ENCODE results near the gene CIAO1. TPM values are rescaled to one million over a fixed set of nuclear protein-coding genes. Genes with fewer than 3 reads are reported as not detected.

CIAO1 gene
- total and polyA plus RNA-seq, 2 of the 8 experiments (the other 6 are each of a cell fraction or from before 2014, with no cell fraction given) = 63.7 to 99.2 TPM

- no peaks in the 10 kb centered on the region for H3K23me2 ChIP-seq (ENCODE audit: low read depth, low read length)
- H3K18ac ChIP-seq (ENCODE audit: extremely low read depth, low read length) = no peak overlapping the region
- H3K14ac ChIP-seq (ENCODE audit: insufficient read length) = no peak overlapping the region
- no peak overlapping the region for H2BK120ac ChIP-seq (replicated peaks; ENCODE audit: low read depth, low read length)
- no peak overlapping the region for H3K23ac ChIP-seq (ENCODE audit: insufficient read length)
- no peaks in the 10 kb centered on the region for H3K27me3 ChIP-seq (replicated peaks in 1 of 4; ENCODE audit: control insufficient read depth in 3 of 4, extremely low read depth in 1 of 4, insufficient read depth in 3 of 4, low read length in 3 of 4)
- no peak overlapping the region for H3K4me3 ChIP-seq (ENCODE audit: extremely low read depth in 1 of 4, insufficient read depth in 2 of 4, low read depth in 3 of 4, low read length in 4 of 4)
- H4K20me1 ChIP-seq (replicated peaks in 1 of 2; ENCODE audit: control insufficient read depth in 1 of 2, insufficient read depth in 2 of 2, low read length in 2 of 2) = no peaks in the 10 kb centered on the region
- H3K36me3 ChIP-seq (ENCODE audit: control insufficient read depth in 2 of 4, insufficient read depth in 4 of 4, low read length in 3 of 4) = no peaks in the 10 kb centered on the region
- POLR2A ChIA-PET (ENCODE audit: partially characterized antibody) = no interaction called here
- no peak overlapping the region for H4K5ac ChIP-seq (ENCODE audit: insufficient read length, low read depth, low read length)
- H3K9me3 ChIP-seq (ENCODE audit: insufficient read depth in 2 of 2, low read depth in 1 of 2, low read length in 1 of 2) = no peaks in the 10 kb centered on the region
- DNase-seq (ENCODE audit: low read depth in 1 of 2, low spot score in 2 of 2) (no peak), FAIRE-seq (no peak)
- no peak overlapping the region for H4K91ac ChIP-seq (replicated peaks; ENCODE audit: insufficient read length, low read length)
- H4K8ac ChIP-seq (ENCODE audit: extremely low read depth, insufficient read depth, low read length) = no peak overlapping the region
- no peak overlapping the region for H3K9ac ChIP-seq (replicated peaks in 1 of 4; ENCODE audit: extremely low read depth in 1 of 4, low read depth in 3 of 4, low read length in 3 of 4)
- no peak overlapping the region for H2AFZ ChIP-seq (ENCODE audit: low read length)
- no peak overlapping the region for H2BK15ac ChIP-seq (ENCODE audit: low read length)
- WGBS, 2 experiments (ENCODE audit: extremely low coverage in 1 of 2, insufficient coverage in 1 of 2, insufficient read length in 1 of 2, insufficient replicate concordance in 2 of 2, low coverage in 1 of 2, low lambda C conversion rate in 2 of 2, missing lambda C conversion rate in 1 of 2) = 91% methylated on average over 13 of the region's 13 CpGs; no CpG with 5 or more reads in 1 of the 2 experiments
- no peak overlapping the region for H3K4me2 ChIP-seq (ENCODE audit: insufficient read depth in 1 of 2, low read depth in 2 of 2, low read length in 2 of 2)
- no peaks in the 10 kb centered on the region for H3K79me2 ChIP-seq (ENCODE audit: control insufficient read depth in 1 of 2, insufficient read depth in 2 of 2, low read length in 2 of 2)
- H3K79me1 ChIP-seq (ENCODE audit: low read depth, low read length) = no peaks in the 10 kb centered on the region
- H2BK12ac ChIP-seq (ENCODE audit: low read depth, low read length) = no peak overlapping the region
- H2BK5ac ChIP-seq (ENCODE audit: low read depth, low read length) = no peak overlapping the region
- H3K4me1 ChIP-seq (replicated peaks in 1 of 4; ENCODE audit: control insufficient read depth in 3 of 4, insufficient read depth in 4 of 4, low read length in 3 of 4) = no peaks in the 10 kb centered on the region
- H2BK20ac ChIP-seq (ENCODE audit: low read length) = no peak overlapping the region
- no peak for TF ChIP-seq RNF2 (IDR thresholded peaks at IDR 0.05; ENCODE audit: borderline replicate concordance, low read depth, low read length, missing control alignments, poor library complexity, severe bottlenecking)
- no peak for TF ChIP-seq NANOG (IDR thresholded peaks at IDR 0.05; ENCODE audit: insufficient read depth, low read depth, low read length, poor library complexity, severe bottlenecking)
- TF ChIP-seq SUZ12 (IDR thresholded peaks at IDR 0.05; ENCODE audit: low read length) = no peak
- TF ChIP-seq YY1 (IDR thresholded peaks at IDR 0.05; ENCODE audit: low read depth, low read length) = no peak
- no peak for TF ChIP-seq RBBP5 (IDR thresholded peaks at IDR 0.05; ENCODE audit: borderline replicate concordance, low read depth, low read length)
- TF ChIP-seq JUN (IDR thresholded peaks at IDR 0.05; ENCODE audit: low read depth, low read length) = no peak
- H3K56ac ChIP-seq (replicated peaks; ENCODE audit: insufficient read length, low read depth, low read length) = no peak overlapping the region
- CTCF ChIA-PET (ENCODE audit: partially characterized antibody) = interaction anchor here (0.6 to 1.7 kb wide), 2 partner anchors 14 to 80 kb away, joined by 4 to 6 read pairs; no protein-coding TSS in a partner anchor
- H3K4ac ChIP-seq (replicated peaks; ENCODE audit: insufficient read length, low read depth, low read length) = no peak overlapping the region
- H3K27ac ChIP-seq (ENCODE audit: low read depth, low read length) = no peak overlapping the region
- H2AK5ac ChIP-seq (ENCODE audit: low read depth, low read length) = no peak overlapping the region
Observed at GRCh38 chr2:96218508-96219131, 47.4 kb upstream of the CIAO1 start.

All from H1 (cell line).